Inflammatory macrophage treated with lipopolysaccharide for 4 hours (primary cell): ENCODE data around the gene NKAPD1.
"Not testable (repeated sequence)": the region's sequence is repeated elsewhere in the genome, so short reads cannot be mapped to it uniquely, and the experiment has no call there.

ENCODE experiments used
- DNase-seq: peaks from one replicate; pipeline ENCODE4 v3.0.0-alpha.2; 2020

NKAPD1 gene, protein sequence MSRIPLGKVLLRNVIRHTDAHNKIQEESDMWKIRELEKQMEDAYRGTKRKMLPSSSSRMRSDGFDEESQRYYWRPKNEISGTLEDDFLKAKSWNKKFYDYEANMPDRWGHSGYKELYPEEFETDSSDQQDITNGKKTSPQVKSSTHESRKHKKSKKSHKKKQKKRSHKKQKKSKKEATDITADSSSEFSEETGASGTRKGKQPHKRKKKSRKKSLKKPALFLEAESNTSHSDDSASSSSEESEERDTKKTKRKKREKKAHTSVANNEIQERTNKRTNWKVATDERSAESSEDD

DNA sequence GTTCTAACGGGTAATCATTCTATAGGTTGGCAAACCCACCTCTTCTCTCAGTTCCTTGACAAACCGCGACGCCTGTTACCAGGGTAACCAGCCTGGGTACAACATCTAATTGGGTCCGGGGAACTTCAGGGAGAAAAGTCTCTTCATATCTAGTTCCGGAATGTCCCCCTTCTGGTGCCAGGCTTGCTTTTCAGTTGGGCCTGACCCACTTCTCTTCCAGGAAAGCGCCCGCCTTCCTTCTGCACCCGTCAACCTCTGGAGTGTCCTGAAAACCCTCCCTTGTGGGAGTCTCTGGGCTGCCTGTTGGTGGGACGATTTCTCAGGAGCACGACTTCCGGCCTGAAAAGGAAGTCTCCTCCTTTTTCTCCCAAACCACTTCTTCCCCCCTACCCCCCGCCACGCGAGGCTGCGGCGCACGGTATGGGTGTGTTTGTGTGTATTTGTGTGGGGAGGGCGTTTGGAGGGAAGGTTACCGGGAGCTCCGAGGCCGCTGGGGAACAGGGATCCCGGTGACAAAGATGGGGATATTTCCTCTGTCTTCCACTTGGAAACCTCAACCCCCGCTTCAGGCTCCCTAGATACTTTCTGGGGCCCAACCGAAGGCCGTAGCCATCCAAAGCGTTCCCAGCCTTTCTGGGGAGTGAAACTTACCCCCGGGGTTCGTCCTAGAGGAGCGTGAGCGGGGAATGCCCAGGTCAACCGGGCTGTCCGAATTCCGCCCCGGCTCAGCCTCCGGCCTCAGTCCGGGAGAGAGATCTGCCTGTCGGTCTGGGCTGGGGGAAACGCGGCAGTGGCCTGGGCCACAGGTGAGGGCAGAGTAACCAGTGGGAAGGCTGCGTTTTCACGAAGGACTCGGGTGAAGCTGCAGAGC, at the start of gene NKAPD1, which contains the start of gene PIH1D2:
NKAPD1 (plus strand) TSS at position 359 of the 871 bp plus-strand sequence. CDS start 1,276 bp downstream, outside the sequence.
PIH1D2 (minus strand) TSS at position 77 of the 871 bp plus-strand sequence. CDS start 843 bp downstream, outside the sequence.
- peak; percentile 87 for DNase-seq

DNA sequence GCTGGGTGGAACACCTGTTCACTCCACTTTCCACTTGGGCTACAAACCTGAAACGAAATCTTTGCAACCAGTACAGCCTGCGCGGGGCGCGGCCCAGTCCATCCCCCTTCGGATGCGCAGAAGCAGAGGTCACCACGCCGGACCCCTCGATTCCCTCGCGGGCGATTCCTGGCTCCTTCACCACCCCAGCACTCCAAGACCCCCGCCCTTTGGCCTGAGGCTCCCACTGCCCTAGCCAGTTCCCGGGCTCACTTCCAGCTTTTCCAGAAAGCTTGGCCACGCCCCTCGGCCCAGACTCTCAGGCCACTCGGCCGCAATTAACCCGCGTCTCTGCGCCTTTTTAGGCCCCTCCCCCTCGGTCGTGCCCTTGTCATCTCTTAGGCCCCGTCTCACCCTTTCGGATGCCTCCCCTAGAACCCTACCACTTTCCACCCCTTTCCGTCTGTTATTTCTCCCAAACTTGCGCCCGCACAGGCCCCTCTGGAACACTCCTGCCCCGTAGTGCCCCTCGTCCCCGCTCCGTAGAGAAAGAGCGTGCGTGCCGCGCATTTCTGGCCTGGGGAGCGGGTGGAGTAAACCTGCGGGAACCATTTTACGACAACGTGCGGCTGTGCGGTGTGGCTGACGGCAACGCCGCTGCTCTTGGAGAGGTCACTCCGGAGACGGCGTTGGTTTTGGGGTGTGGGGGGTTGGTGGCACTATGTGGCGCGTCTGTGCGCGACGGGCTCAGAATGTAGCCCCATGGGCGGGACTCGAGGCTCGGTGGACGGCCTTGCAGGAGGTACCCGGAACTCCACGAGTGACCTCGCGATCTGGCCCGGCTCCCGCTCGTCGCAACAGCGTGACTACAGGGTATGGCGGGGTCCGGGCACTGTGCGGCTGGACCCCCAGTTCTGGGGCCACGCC, 49.1 kb upstream of the NKAPD1 start, which contains the start of gene DLAT:
DLAT (plus strand) TSS at position 636 of the 906 bp plus-strand sequence; CDS start at position 701, 65 bp downstream.
- DNase-seq: peak; percentile 83

DNA sequence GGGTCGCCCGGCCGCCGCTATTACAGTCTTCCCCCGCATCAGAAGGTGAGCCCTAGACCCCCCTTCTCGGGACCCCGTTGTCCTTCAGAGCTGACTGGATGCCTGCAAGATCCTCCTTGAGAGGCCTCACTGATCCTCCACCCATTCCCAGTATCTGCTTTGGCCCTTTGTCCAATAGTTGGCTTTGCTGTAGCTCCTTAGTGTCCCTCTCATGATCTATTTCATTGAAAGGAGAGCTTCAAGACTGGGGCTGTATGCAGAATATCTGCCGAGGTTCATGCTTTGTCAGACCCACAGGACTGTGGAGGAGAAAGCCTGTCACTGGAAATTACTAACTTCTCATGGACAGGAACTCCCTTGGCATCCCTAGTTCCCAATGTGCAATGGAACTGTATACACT, 48.4 kb upstream of the NKAPD1 start:
- DNase-seq: peak; percentile 6

DNA sequence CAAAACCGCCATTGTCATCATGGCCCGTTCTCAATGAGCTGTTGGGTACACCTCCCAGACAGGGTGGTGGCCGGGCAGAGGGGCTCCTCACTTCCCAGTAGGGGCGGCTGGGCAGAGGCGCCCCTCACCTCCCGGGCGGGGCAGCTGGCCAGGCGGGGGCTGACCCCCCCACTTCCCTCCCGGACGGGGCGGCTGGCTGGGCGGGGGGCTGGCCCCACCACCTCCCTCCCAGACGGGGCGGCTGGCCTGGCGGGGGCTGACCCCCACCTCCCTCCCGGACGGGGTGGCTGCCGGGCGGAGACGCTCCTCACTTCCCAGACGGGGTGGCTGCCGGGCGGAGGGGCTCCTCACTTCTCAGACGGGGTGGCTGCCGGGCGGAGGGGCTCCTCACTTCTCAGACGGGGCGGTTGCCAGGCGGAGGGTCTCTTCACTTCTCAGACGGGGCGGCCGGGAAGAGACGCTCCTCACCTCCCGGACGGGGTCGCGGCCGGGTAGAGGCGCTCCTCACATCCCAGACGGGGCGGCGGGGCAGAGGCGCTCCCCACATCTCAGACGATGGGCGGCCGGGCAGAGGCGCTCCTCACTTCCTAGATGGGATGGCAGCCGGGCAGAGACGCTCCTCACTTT, 47.2 kb upstream of the NKAPD1 start:
- DNase-seq: not testable (repeated sequence)

DNA sequence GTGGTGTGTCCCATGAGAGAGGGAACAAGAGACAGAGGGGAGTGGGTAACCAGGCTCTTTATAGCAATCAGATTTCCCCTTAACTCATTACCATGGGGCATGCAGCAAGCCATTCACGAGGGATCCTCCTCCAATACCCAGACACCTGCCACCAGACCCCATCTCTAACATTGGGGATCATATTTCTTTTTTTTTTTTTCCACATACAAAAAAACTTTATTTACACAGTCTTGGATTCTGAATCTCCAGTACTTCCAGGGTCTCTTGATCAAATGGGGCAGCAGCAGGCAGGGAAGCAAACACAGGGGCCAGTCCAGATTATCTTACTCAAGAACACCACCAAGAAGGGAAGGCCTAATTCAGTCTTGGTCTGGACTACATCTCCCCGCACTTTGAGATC, 44.6 kb upstream of the NKAPD1 start:
- no peak for DNase-seq

DNA sequence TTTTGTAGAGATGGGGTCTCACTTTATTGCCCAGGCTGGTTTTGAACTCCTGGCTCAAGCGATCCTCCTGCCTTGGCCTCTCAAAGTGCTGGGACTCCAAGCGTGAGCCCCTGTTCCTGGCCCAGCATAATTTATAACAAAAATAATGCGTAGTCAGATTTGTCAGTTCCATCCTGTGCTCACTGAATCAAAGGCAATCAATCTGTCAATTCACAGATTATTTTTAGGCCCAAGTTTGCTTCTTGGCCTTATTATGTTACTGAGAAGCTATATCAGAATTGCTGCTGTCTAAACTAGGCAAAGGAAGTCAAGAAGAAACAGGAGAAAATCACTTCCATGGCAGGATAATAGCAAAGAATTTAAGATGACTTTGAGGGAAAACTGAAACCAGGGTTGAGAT, 40.2 kb upstream of the NKAPD1 start:
- DNase-seq: no peak

DNA sequence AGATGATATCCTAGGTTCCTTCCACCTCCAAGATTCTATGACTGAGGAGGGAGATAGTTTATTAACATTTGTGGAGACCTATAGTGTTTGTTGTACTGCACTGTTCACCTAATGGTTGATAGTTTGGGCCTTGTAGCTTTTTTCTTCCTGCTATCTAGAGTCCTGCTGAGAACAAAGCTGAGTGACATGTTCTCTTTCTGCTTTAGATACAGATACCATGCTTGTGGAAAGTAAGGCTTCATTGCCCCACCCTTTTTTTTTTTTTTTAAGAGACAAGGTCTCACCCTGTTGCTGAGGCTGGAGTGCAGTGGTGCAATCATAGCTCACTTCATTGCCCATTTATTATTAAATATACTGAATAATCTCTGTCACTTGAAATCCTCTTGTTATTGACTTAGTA, 36.6 kb upstream of the NKAPD1 start:
- DNase-seq: no peak

DNA sequence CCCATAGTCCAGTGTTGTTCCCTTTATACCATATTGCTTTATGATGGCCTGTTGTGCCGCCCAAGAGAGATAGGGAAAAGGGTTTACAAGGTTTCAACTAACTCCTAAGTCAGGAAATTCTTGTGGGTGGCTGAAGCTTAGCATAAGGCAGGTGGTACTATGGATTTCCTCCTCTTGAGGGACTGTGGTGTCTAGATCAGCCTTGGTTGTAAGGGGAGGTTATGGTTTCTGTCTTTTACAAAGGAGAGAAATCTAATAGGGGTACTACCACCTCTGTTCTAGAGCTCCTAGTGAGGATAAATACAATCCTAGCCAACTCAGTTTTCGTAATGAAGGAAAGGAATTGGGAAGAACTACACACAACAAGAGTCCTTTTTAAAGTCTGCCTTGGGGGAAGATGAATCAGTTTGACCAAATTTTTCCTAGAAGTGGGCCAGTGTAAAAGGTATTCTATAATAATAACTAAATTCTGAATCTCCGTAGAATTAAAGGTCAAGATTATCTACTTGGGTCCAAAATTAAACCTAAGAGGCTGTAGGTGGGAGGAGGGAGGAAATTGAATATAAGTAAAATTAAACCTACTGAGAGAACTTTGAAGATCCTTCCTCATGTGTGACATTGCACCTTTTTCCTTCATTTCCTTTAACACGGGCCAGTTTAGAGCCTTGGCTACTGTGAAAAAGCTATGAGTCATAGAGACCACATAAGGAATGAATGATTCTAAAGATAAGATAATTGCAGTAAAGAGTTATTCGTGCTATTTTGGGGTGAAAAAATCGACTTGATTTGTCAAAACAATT, 31.7 kb upstream of the NKAPD1 start:
- DNase-seq: no peak

DNA sequence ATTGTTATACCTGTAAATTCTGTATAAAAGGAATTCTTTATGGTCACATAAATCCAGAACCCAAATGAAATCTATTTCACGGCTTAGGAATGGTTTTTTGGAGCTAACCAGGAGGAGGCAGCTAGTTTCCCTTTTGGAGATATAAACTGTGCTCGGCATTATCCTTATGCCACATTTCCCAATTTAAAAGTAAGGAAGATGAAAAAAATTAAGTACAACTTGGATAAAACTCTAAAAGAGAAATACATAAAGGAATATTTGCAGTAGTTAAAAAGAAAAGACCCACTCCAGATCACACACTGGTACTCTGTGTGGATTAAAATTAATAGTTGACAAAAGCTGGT, 31.2 kb upstream of the NKAPD1 start:
- DNase-seq: no peak

DNA sequence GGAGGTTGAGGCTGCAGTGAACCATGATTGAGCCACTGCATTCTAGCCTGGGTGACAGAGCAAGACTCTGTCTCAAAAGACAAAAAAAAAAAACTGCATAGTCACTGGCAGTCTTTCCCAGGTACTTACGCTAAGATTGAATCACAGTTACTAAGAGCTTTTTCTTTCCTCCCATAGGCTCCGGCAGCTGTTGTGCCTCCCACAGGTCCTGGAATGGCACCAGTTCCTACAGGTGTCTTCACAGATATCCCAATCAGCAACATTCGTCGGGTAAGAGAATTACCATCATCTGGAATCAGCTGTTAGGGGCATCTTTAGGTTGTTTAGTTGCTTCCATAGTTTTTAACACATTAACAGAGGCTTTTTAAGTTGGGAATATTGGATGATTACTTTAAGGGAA, 29.1 kb upstream of the NKAPD1 start:
- DNase-seq: no peak

DNA sequence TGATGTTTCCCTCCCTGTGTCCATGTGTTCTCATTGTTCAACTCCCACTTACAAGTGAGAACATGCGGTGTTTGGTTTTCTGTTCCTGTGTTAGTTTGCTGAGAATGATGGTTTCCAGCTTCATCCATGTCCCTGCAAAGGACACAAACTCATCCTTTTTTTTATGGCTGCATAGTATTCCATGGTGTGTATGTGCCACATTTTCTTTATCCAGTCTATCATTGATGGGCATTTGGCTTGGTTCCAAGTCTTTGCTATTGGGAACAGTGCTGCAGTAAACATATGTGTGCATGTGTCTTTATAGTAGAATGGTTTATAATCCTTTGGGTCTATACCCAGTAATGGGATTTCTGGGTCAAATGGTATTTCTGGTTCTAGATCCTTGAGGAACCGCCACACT, 27.5 kb upstream of the NKAPD1 start:
- DNase-seq: not testable (repeated sequence)

DNA sequence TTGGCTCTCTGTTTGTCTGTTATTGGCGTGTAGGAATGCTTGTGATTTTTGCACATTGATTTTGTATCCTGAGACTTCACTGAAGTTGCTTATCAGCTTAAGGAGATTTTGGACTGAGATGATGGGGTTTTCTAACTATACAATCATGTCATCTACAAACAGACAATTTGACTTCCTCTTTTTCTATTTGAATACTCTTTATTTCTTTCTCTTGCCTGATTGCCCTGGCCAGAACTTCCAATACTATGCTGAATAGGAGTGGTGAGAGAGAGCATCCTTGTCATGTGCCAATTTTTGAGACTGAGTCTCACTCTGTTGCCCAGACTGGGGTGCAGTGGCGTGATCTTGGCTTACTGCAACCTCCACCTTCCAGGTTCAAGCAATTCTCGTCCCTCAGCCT, 25.8 kb upstream of the NKAPD1 start:
- not testable (repeated sequence) for DNase-seq

DNA sequence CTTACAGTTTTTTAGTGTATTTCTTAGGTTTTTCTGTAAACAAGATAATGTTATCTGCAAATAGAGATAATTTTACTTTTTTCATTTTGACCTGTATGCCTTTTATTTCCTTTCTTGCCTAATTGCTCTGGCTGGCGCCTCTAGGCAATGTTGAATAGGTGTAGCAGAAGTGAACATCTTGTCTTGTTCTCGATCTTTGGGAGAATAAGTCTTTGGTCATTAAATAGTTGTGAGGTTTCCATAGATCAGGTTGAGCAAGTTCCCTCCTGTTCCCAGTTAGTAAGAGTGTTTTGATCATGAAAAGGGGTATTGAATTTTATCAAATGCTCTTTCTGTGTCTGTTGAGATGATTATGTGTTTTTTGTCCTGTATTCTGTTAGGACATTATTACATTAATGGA, 24.3 kb upstream of the NKAPD1 start:
- no peak for DNase-seq

DNA sequence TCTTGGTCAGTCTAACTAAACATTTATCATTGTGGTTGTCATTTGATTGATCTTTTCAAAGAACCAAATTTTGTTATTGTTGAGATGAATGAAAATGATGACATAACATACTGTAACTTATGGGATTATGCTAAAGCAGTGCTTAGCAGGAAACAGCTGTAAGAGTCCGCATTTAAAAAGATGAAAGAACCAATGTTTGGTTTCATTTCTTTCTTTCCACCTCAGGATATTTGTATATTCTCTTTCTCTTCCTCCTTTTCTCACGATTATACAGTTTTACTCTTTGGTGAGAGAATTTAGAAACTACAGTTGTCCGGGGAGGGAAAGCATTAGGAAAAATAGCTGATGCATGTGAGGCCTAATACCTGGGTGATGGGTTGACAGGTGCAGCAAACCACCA, 23.4 kb upstream of the NKAPD1 start:
- peak; percentile 77 for DNase-seq

DNA sequence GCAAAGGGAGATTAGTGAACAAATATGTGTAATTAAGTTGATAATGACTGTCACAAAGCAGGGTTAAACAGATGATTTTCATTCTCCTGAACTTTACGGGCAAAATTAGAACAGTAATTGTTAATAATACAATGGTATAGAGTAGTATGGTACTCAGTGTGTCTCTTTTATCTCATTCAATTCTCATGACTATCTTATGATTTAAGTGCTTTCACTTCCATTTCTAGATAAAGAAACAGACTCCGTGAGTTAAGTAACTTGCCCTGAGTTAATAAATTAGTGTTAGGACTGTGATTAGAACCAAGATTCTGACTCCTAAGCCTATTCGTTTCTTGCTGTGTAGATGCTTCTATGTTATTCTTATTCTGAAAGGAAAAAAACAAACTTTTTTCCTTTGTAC, 22.3 kb upstream of the NKAPD1 start:
- peak; percentile 52 for DNase-seq

DNA sequence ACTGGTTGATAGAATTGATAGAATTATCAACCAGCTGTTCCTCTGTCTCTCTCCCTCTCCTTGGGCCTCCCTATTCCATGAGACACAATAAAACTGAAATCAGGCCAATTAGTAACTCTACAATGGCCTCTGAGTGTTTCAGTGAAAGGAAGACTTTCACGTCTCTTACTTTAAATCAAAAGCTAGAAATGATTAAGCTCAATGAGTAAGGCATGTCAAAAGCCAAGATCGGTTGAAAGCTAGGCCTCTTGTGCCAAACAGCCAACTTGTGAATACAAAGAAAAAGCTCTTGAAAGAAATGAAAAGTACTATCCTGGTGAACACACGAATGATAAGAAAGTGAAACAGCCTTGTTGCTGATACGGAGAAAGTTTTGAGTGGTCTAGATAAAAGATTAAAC, 16.9 kb upstream of the NKAPD1 start:
- DNase-seq: no peak

DNA sequence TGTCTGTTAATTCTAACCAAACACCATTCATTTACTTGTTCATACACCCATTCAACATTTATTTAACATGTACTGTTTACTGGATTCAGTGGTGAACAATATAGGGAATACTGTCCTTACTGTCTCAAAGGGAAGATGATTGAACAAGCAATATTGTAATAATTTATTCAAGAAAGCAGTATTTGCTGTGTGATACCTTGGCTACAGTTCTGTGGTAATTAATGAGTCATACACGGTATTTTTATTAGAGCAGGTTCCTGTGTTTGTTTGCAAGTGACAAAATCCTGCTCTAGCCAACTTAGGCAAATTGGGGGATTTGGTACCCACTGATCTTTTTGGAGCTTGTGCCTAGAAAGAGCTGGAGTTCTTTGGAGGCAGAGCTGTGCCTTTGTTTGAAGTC, 16.0 kb upstream of the NKAPD1 start:
- DNase-seq: no peak

DNA sequence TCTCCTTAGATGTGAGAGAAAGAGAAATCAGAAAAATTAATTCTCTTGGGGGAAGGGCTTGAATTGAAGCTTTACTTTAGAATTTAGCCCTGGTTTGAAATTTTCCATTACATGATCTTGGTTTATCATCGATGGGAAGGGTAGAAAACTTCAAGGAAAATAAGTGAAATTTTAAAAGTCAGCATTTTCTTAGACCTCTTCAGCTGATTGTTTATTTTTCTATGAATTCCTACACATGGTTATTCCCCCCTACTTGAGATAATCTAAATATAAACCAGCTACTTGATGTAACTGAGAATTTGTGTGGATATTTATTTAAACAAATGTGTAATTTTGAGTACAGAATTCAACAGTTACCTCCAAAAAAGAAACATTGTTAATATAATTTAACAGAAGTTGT, 11.2 kb upstream of the NKAPD1 start:
- no peak for DNase-seq

DNA sequence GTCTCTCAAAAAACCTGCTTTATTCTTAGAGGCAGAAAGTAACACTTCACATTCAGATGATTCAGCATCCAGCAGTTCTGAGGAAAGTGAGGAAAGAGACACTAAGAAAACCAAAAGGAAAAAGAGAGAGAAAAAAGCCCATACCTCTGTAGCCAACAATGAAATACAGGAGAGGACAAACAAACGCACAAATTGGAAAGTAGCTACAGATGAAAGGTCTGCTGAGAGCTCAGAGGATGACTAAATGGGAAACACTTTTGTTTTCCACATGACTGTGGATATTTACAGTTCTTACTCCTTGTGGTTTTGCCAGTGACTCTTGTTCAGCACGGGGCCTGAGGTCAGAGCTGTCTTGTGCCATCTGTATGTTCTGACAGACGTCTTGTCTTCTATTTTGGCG, 8.6 kb downstream of the NKAPD1 start:
- peak; percentile 86 for DNase-seq

DNA sequence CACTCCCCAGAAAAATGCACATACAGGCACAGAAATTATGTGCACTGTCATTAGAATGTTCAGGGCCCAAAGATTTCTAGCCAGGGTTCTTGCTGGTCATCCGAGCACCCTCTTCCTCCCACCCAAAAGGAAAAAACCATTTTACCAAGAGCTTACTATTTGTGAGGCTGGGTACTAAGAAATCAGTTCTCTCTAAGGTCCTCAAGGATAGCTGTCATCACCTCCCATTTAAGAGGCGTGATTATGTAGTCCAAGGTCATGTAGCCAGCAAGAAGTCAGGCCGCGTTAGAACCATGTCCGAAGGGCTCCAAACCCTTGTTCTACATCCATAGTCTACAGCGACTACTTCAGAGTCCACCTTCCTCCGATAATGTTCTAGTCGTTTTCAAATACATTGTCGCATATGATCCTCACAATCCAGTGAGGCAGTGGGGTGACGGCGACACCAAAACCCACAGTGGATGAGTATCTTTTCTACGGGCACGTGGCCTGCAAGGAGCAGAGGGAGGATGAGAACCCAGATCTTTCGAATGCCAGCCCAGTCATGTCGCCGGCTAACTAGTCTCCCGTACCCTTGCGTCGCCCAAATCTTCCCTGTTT, 11.8 kb downstream of the NKAPD1 start:
- peak; percentile 70 for DNase-seq
